ENCODE data around the gene GPC4. TPM values are rescaled to one million over a fixed set of nuclear protein-coding genes. Genes with fewer than 3 reads are reported as not detected.

GPC4 gene
- total and polyA plus RNA-seq, 2 donors (not counting 3 experiments of a cell fraction or from before 2014, with no cell fraction given) = 0.20 TPM; not detected in 1

DNA sequence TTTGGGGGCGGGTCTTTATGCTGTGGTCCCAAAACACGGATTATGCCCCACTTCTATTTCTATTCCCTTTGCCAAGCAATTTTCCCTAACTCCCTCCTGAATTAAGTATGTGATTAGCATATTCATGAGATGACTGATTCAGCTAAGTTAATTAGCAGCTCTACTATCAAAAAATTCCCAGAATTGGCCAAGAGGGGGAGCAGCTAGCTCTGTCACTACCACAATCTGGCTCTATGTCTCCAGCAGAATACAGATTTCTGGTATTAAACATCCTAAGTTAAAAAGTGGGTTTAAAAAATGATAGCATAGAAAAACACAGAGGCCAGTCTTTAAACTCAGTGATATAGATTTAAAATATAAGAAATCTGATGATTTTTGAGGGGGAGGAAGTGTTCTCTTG, 80.3 kb downstream of the GPC4 start:
- Histone ChIP-seq H3K9me3 (replicated peaks; ENCODE audit: control insufficient read depth, insufficient read depth, low read length) (no peaks in the 10 kb centered on the region), H2AFZ (ENCODE audit: low read depth, low read length) (no peak overlapping the region), H3K9me1 (replicated peaks; ENCODE audit: control insufficient read depth, extremely low read depth, insufficient read depth, low read length) (no peaks in the 10 kb centered on the region), H3K79me2 (ENCODE audit: control insufficient read depth, insufficient read depth, low read length) (no peaks in the 10 kb centered on the region), H3K4me3 (replicated peaks in 1 of 3; ENCODE audit: insufficient read depth in 1 of 3, low read depth in 1 of 3, low read length in 3 of 3) (no peak overlapping the region), H3K9ac (replicated peaks; ENCODE audit: extremely low read depth, insufficient read depth, low read length) (no peak overlapping the region), H3K4me2 (ENCODE audit: insufficient read depth, low read length) (no peak overlapping the region), H3K36me3 (ENCODE audit: control insufficient read depth in 2 of 2, extremely low read depth in 1 of 2, insufficient read depth in 2 of 2, low read length in 2 of 2) (no peaks in the 10 kb centered on the region), H4K20me1 (replicated peaks; ENCODE audit: control insufficient read depth, extremely low read depth, insufficient read depth, low read length) (no peaks in the 10 kb centered on the region), H3K27ac (ENCODE audit: insufficient read depth, low read depth, low read length) (no peak overlapping the region), H3K27me3 (ENCODE audit: control insufficient read depth in 2 of 2, insufficient read depth in 2 of 2, low read length in 2 of 2) (no peaks in the 10 kb centered on the region), H3K4me1 (ENCODE audit: control insufficient read depth, extremely low read depth, insufficient read depth, low read length) (no peaks in the 10 kb centered on the region)
- dilution Hi-C loops (cut with MboI; ENCODE audit: extremely low pct_ligation_motif_present, low sequenced_read_pairs) = no loop called here
- no peak for TF ChIP-seq POLR2AphosphoS5 (IDR thresholded peaks at IDR 0.05; ENCODE audit: insufficient read depth, low read depth, low read length)
- TF ChIP-seq, protein P1, sequence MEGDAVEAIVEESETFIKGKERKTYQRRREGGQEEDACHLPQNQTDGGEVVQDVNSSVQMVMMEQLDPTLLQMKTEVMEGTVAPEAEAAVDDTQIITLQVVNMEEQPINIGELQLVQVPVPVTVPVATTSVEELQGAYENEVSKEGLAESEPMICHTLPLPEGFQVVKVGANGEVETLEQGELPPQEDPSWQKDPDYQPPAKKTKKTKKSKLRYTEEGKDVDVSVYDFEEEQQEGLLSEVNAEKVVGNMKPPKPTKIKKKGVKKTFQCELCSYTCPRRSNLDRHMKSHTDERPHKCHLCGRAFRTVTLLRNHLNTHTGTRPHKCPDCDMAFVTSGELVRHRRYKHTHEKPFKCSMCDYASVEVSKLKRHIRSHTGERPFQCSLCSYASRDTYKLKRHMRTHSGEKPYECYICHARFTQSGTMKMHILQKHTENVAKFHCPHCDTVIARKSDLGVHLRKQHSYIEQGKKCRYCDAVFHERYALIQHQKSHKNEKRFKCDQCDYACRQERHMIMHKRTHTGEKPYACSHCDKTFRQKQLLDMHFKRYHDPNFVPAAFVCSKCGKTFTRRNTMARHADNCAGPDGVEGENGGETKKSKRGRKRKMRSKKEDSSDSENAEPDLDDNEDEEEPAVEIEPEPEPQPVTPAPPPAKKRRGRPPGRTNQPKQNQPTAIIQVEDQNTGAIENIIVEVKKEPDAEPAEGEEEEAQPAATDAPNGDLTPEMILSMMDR (IDR thresholded peaks at IDR 0.05; ENCODE audit: extremely low read depth in 1 of 2, insufficient read depth in 1 of 2, low read depth in 1 of 2, low read length in 2 of 2) = peak in 1 of 2 donors; percentile 4
- intact Hi-C loops (cut with micrococcal nuclease) = loop anchor here (2.0 to 10.0 kb wide), 2 partner anchors 336 to 440 kb away; no protein-coding TSS in a partner anchor
- CTCF ChIA-PET = no interaction called here
- BruUV-seq (replicated peaks) = no TSS peak
- peak; percentile 44 for FAIRE-seq
- DNase-seq (ENCODE audit: low read depth, low spot score) = no peak
- POLR2A ChIA-PET = no interaction called here

- H2AFZ ChIP-seq (ENCODE audit: low read depth, low read length) = no peak overlapping the region
- H3K9ac ChIP-seq (replicated peaks; ENCODE audit: extremely low read depth, insufficient read depth, low read length) = no peak overlapping the region
- H3K4me1 ChIP-seq (ENCODE audit: control insufficient read depth, extremely low read depth, insufficient read depth, low read length) = no peaks in the 10 kb centered on the region
- POLR2A ChIA-PET = no interaction called here
- FAIRE-seq (no peak), DNase-seq (ENCODE audit: low read depth, low spot score) (no peak)
- no peak overlapping the region for H3K27ac ChIP-seq (ENCODE audit: insufficient read depth, low read depth, low read length)
- H3K9me3 ChIP-seq (replicated peaks; ENCODE audit: control insufficient read depth, insufficient read depth, low read length) = no peaks in the 10 kb centered on the region
- H3K4me3 ChIP-seq (replicated peaks in 1 of 3; ENCODE audit: insufficient read depth in 1 of 3, low read depth in 1 of 3, low read length in 3 of 3) = no peak overlapping the region
- TF ChIP-seq JUN (IDR thresholded peaks at IDR 0.05; ENCODE audit: borderline replicate concordance, insufficient read depth, insufficient read length, low read depth) (no peak), EZH2 (IDR thresholded peaks at IDR 0.05; ENCODE audit: borderline replicate concordance, low read depth, low read length, severe bottlenecking) (no peak), MAX (IDR thresholded peaks at IDR 0.05; ENCODE audit: insufficient read depth, insufficient read length) (no peak), POLR2AphosphoS5 (IDR thresholded peaks at IDR 0.05; ENCODE audit: insufficient read depth, low read depth, low read length) (no peak), FOS (IDR thresholded peaks at IDR 0.05; ENCODE audit: borderline replicate concordance, insufficient read depth, low read length) (no peak), GATA2 (IDR thresholded peaks at IDR 0.05; ENCODE audit: insufficient read depth, insufficient read length, low read depth, low read length) (no peak), MYC (IDR thresholded peaks at IDR 0.05; ENCODE audit: low read depth, low read length) (no peak), POLR2A (IDR thresholded peaks at IDR 0.05; ENCODE audit: low read depth, low read length) (no peak)
- TF ChIP-seq, protein P1 (IDR thresholded peaks at IDR 0.05; ENCODE audit: extremely low read depth in 1 of 2, insufficient read depth in 1 of 2, low read depth in 1 of 2, low read length in 2 of 2) = no peak
- H3K27me3 ChIP-seq (ENCODE audit: control insufficient read depth in 2 of 2, insufficient read depth in 2 of 2, low read length in 2 of 2) = no peaks in the 10 kb centered on the region
- H3K9me1 ChIP-seq (replicated peaks; ENCODE audit: control insufficient read depth, extremely low read depth, insufficient read depth, low read length) = no peaks in the 10 kb centered on the region
- dilution Hi-C loops (cut with MboI; ENCODE audit: extremely low pct_ligation_motif_present, low sequenced_read_pairs) = no loop called here
- CTCF ChIA-PET = no interaction called here
- H3K36me3 ChIP-seq (ENCODE audit: control insufficient read depth in 2 of 2, extremely low read depth in 1 of 2, insufficient read depth in 2 of 2, low read length in 2 of 2) = no peaks in the 10 kb centered on the region
- no peaks in the 10 kb centered on the region for H4K20me1 ChIP-seq (replicated peaks; ENCODE audit: control insufficient read depth, extremely low read depth, insufficient read depth, low read length)
- intact Hi-C loops (cut with micrococcal nuclease) = loop anchor here (10.0 kb wide), 1 partner anchor 442 kb away; no protein-coding TSS in a partner anchor
- H3K79me2 ChIP-seq (ENCODE audit: control insufficient read depth, insufficient read depth, low read length) = no peaks in the 10 kb centered on the region
- BruUV-seq (replicated peaks) = no TSS peak
- no peak overlapping the region for H3K4me2 ChIP-seq (ENCODE audit: insufficient read depth, low read length)
These were observed 82.0 kb downstream of the GPC4 start for GRCh38 chrX:133333154-133333750.

Measured in endothelial cell of umbilical vein (primary cell).